ENCODE measurements around the gene HSFX1.

Gene HSFX1

GRCh38 chrX:149819371-149819770, 45.5 kb downstream of the HSFX1 start:
- no peaks in the 10 kb centered on the region for H3K4me1 ChIP-seq (ENCODE audit: insufficient read depth, low read length, severe bottlenecking)
- no peak overlapping the region for H3K4me2 ChIP-seq (ENCODE audit: low read length)

GRCh38 chrX:149825424-149825823, 51.6 kb downstream of the HSFX1 start:
- H2AFZ ChIP-seq (ENCODE audit: low read length) = no peak overlapping the region
- no peak overlapping the region for H3K9ac ChIP-seq (ENCODE audit: low read length)
- H3K4me2 ChIP-seq (ENCODE audit: low read length) = no peak overlapping the region
- H3K27me3 ChIP-seq (ENCODE audit: insufficient read depth, low read length) = no peaks in the 10 kb centered on the region
- H3K9me3 ChIP-seq (ENCODE audit: low read length) = no peaks in the 10 kb centered on the region
- no peaks in the 10 kb centered on the region for H3F3A ChIP-seq (ENCODE audit: insufficient read depth, low read length)
- no peaks in the 10 kb centered on the region for H3K79me2 ChIP-seq (ENCODE audit: insufficient read depth, low read length)
- no peak overlapping the region for H3K27ac ChIP-seq (ENCODE audit: low read depth, low read length, poor library complexity, severe bottlenecking)
- no peak overlapping the region for H3K4me3 ChIP-seq (ENCODE audit: low read depth, low read length, poor library complexity, severe bottlenecking)
- TF ChIP-seq EZH2 (IDR thresholded peaks at IDR 0.05; ENCODE audit: borderline replicate concordance, low read length) = no peak
- TF ChIP-seq CTCF (IDR thresholded peaks at IDR 0.05; ENCODE audit: low read length) = peak; percentile 44
- no peaks in the 10 kb centered on the region for H3K4me1 ChIP-seq (ENCODE audit: insufficient read depth, low read length, severe bottlenecking)
- H4K20me1 ChIP-seq (ENCODE audit: insufficient read depth, low read length) = no peaks in the 10 kb centered on the region
- H3K9me2 ChIP-seq (ENCODE audit: low read depth, low read length) = no peaks in the 10 kb centered on the region
- H3K36me3 ChIP-seq (ENCODE audit: insufficient read depth, low read length) = no peaks in the 10 kb centered on the region

More at GRCh38 chrX:149819371-149819770, 45.5 kb downstream of the HSFX1 start:
- H3K27ac ChIP-seq (ENCODE audit: low read depth, low read length, poor library complexity, severe bottlenecking) = no peak overlapping the region
- no peak for TF ChIP-seq EZH2 (IDR thresholded peaks at IDR 0.05; ENCODE audit: borderline replicate concordance, low read length)
- no peak for TF ChIP-seq CTCF (IDR thresholded peaks at IDR 0.05; ENCODE audit: low read length)
- H3K9ac ChIP-seq (ENCODE audit: low read length) = no peak overlapping the region
- H3K4me3 ChIP-seq (ENCODE audit: low read depth, low read length, poor library complexity, severe bottlenecking) = no peak overlapping the region
- H3K27me3 ChIP-seq (ENCODE audit: insufficient read depth, low read length) = no peaks in the 10 kb centered on the region
- H4K20me1 ChIP-seq (ENCODE audit: insufficient read depth, low read length) = no peaks in the 10 kb centered on the region
- H2AFZ ChIP-seq (ENCODE audit: low read length) = no peak overlapping the region
- no peaks in the 10 kb centered on the region for H3K9me2 ChIP-seq (ENCODE audit: low read depth, low read length)
- no peaks in the 10 kb centered on the region for H3K9me3 ChIP-seq (ENCODE audit: low read length)
- H3K36me3 ChIP-seq (ENCODE audit: insufficient read depth, low read length) = no peaks in the 10 kb centered on the region
- H3F3A ChIP-seq (ENCODE audit: insufficient read depth, low read length) = no peaks in the 10 kb centered on the region
- H3K79me2 ChIP-seq (ENCODE audit: insufficient read depth, low read length) = no peaks in the 10 kb centered on the region

Data from OCI-LY1 (cell line).